HUDEP-2 (cell line): ENCODE data around the gene PIEZO2.

ENCODE experiments used
- DNase-seq, 76 experiments: peaks; one replicate each; lab custom pipeline; 2025; ENCODE audit not compliant: unreplicated experiment in 76 of 76; lab: John Stamatoyannopoulos, UW

PIEZO2 gene

DNA sequence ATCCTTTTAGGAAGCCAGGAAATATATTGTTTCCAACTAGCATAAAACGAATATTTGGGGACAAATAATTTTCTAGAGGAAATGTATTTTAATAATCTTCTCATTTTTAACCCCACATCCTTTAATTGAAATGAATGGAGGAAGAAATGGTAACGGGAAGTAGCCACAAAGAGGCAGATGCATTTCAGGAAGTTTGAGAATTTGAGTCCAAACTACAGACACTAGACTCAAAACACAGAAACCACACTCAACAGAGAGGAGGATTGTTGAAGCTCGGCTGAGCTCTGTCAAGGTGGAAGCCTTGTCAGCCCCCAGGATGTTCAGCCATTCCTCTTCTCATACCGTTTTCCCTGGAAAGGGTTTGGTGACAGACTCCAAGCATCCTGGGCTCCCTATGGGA, 335.0 kb downstream of the PIEZO2 start:
- no peak for DNase-seq

DNA sequence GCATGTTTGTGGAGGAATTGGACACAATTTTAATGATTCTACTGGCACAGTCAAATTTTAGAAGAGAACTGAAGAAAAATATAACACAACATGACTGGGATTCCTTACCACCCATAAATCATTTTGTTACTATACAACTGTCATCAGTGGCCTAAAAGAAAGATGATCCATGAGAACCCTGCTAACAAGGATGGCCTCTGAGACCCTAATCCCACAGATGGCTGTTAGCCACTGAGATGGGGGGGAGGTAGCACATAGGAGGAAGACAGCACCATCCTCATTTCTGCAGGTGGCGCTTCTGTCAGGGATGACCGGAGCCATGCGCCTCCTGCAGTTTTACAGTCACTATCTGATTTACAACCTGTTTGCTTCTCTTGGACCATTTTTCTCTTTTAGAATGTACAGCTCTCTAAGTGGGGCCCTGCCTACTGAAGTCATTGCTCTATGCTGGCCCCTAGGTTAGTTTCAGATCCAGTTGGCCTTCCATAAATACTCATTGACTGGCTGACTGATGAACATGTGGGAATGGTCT, 343.7 kb downstream of the PIEZO2 start:
- DNase-seq: no peak

DNA sequence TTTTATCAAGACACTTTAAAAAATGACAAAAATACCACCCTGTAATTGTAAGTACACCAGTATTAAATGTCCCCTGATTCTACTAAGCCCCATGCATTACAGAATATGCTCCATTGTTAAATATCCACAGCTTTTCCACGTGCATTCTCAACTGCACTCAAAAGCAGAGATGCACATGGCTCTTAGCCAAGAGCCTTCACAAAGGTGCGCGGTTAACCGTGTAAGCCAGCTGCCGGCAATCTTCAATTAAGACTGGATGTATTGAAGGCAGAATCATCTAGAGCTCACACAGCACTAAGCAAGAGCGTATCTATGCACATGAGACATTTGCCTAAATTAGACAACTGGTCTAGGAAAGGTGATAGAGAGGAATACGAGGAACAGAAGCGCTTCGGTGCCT, 345.2 kb downstream of the PIEZO2 start:
- DNase-seq: no peak

DNA sequence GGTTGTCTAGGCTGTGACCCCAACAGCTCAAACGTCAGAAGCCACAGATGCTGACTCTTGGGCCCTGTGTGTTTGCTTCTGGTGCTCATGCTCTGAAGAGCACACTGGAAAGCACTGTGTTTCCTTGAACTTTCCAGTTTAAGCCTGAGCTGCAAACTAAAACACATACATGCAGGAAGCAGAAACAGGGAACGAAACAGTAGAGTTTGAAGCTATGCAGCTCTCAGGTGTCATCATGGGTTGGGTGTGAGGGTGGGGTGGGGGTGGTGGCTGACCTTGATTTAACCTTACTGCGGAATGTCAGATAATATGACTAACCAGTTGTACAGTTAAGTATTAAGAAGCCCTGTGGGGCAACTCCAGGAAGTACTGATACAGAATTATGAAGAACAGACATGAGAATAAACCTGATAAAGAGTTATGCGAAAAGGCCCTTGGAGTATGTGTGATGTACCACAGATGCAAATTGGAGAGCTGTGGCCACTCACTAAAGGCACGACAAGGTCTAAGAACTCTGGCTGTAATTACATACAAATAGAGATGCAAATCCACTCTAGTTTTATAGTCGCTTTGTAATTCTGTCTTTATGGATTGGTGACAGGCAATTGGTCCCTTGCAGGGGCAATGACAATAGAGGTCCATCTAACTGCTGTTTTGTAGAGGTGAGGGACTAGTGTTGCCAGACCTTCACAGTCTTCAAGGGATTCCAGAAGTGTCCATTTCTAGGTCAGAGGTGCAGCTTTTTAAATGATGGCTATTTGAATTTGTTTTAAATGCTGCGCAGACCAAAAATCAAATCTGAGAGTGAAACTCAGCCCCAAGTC, 350.4 kb downstream of the PIEZO2 start:
- no peak for DNase-seq

GRCh38 chr18:10797896-10798295, 351.5 kb downstream of the PIEZO2 start:
- no peak for DNase-seq

DNA sequence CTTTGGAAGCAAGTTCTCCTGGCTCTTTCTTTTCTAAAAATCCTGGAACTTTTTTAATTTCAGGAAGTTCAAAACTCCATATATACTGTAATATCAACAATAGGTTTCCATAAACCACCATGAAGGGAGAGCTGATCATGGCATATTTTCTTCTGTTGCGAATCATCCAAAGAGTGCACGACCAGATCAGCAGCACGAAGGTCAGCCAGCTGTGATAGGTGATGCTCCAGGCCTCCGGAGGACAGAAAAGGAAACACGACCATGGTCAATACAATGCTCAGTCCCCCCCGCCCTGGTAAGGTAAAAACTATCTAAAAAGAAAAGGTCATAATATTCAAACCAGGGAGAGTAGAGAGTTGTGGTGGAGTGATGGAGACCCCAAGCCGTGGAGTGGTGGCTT, 354.6 kb downstream of the PIEZO2 start:
- no peak for DNase-seq

DNA sequence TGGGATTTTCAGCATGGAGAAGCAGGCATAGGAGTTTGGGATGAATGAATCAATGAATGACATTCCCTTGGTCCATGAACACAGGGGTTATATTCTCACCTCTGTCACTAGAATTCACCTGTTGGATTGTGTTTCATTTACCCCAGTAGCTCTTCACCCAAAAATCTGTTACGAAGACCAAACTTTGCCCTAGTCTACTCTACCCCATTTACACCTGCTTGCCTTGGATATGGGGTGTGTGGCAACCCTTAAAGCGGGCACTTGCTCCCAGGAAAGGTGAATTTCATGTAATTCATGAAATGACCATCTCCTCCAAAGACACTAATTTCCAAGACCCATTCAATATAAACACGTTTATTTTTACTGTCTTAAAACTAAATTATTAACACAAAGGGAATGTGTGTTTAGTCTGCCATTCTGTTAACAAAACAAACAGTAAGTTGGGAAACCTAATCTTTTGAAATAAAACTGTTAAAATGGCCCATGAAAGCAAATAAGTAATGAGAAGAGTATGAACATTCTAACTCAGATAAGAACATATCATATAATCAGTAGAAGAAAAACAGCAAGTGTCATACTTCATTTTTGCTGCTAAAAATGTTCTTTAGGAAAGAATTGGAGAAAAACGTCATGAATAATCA, 355.5 kb downstream of the PIEZO2 start:
- no peak for DNase-seq

DNA sequence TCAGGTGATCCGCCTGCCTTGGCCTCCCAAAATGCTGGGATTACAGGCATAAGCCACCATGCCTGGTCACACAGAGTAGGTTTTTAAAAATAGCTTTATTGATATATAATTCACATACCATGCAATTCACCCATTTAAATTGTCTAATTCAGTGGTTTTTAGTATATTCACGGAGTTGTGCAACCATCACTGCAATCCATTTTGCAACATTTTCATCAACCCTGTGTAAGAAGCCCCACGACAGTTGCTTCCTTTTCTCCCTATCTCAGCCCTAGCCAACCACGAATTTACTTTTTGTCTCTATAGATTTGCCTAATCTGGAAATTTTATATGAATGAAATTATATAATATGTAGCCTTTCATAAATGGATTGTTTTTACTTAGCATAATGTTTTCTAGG, 357.2 kb downstream of the PIEZO2 start:
- DNase-seq: no peak

GRCh38 chr18:10791169-10791831, 358.1 kb downstream of the PIEZO2 start:
- DNase-seq: no peak

- DNase-seq: no peak
These were observed 360.2 kb downstream of the PIEZO2 start for GRCh38 chr18:10789180-10789579.

DNA sequence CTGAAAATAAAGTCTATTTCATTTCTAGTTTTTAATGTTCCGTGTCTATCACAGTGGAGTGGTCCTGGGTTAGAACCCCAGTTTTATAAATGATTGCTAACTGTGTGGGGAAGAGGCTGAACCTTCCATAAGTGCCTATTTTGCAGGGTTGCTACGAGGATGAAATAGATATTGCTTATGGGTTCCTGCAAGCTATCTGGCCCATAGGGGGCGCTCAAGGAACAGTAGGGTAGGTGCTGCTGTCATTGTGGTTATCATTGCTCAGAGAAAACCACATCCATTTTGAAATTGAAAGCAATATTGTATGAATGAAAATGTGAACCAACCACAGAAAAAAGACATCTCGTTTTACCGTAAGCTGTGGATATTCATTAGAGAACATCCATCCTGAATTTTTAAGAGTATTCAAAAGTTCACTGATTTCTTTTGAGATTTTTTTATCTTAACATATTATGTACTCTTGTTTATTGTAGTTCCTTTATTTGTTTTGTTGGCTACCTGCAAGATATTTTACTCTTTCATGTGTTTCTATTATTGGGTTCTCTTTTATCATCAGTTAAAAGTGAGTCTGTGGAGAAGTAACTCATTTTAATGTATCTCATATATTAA, 362.0 kb downstream of the PIEZO2 start:
- DNase-seq: peak in 69 of 76 experiments; percentile 2 to 86 (median 48)

DNA sequence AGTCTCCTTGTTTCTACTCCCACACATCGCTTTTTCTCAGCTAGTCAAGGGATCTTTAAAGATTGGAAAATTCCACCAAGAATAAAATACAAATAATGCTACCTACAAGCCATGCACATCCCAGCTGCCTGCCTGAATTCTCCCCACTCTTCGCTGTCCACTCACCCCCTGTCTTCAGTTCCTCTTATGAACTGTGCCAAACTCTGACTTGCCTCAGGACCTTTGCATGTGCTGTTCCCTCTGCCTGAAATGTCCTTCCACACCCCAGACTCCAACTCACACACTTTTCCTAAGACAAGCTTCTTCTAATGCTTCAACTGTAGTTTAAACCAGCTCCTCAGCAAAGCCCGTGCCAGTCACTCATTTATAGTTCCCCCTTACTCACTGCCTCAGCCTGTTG, 363.6 kb downstream of the PIEZO2 start:
- DNase-seq: no peak

GRCh38 chr18:10784596-10785202, 364.7 kb downstream of the PIEZO2 start:
- no peak for DNase-seq

GRCh38 chr18:10783941-10784340, 365.4 kb downstream of the PIEZO2 start:
- DNase-seq: no peak

GRCh38 chr18:10776493-10776892, 372.9 kb downstream of the PIEZO2 start:
- no peak for DNase-seq

- DNase-seq: no peak
These were observed 374.3 kb downstream of the PIEZO2 start for GRCh38 chr18:10775026-10775425.

DNA sequence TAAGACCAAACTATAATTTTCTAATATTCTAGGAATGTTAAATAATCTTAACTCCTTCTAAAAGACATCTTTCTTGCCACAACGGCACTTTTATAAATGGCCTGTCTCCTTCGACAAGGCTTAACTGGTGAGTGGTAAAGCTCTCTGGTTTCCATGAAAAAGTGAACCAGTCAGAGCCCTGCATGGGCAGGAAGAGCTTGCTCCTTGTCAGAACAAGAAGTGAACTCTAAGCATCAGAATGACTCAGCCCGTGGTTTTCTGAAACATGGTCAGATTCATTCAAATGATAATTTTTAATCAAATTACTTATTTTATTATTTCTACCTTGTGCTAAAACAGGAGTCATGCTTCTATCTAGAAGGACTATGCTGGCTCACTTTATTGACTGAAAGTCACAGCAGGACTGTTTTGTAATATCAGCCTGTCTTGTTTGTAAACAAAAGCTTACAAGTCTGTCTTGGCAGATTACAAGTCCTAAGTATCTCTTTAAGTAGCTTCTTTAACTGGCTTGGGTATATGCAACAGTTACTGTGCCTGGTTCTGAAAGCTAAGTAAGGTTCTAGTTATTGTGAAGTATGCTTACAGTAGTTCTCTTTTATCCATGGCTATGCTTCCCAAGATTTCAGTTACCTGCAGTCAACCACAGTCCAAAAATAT, 378.2 kb downstream of the PIEZO2 start:
- no peak for DNase-seq

DNA sequence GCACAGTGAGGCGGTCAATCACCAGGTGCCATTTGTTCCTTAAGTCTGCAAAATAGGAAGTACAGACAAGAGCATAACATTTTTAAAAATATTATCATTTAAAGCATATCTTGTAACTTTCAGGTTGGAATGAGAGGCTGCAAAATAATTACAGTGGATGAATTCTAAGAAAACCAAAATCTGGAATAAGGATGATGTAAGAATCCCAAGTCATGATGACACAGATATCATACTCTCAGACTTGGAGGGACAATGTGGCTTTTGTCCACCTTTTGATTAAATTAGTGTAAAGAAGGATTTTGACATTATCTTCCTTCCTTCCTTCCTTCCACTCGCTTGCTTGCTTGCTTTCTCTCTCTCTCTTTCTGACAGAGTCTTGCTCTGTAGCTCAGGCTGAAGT, 379.1 kb downstream of the PIEZO2 start:
- no peak for DNase-seq

GRCh38 chr18:10768221-10768620, 381.1 kb downstream of the PIEZO2 start:
- DNase-seq: no peak

- no peak for DNase-seq
These were observed 381.7 kb downstream of the PIEZO2 start for GRCh38 chr18:10767658-10768057.
